NCI-H526 treated with DMSO at 0.1 percent for 48 hours (cell line): Measurements from ENCODE around the gene SCARB1.

ENCODE experiments used
- DNase-seq: peaks from one replicate; lab custom pipeline; 2025; lab: John Stamatoyannopoulos, UW

The SCARB1 gene

GRCh38 chr12:124774462-124775167 is 89.0 kb downstream of the SCARB1 start:
- no peak for DNase-seq

GRCh38 chr12:124774054-124774461 is 89.6 kb downstream of the SCARB1 start:
- DNase-seq, result no peak

GRCh38 chr12:124772289-124773170 is 91.1 kb downstream of the SCARB1 start:
- no peak for DNase-seq

GRCh38 chr12:124771462-124772288 is 92.0 kb downstream of the SCARB1 start:
- peak; percentile 22 for DNase-seq

- no peak for DNase-seq
Observed at GRCh38 chr12:124770728-124771127, 92.9 kb downstream of the SCARB1 start.

- DNase-seq, result no peak
Observed at GRCh38 chr12:124769881-124770512, 93.7 kb downstream of the SCARB1 start.

GRCh38 chr12:124769163-124769530 is 94.5 kb downstream of the SCARB1 start:
- no peak for DNase-seq

- DNase-seq, result no peak
Observed at GRCh38 chr12:124768452-124769162, 95.1 kb downstream of the SCARB1 start.

GRCh38 chr12:124767066-124767821 is 96.4 kb downstream of the SCARB1 start:
- peak; percentile 8 for DNase-seq

GRCh38 chr12:124766727-124767065 is 97.0 kb downstream of the SCARB1 start:
- DNase-seq, result no peak

- no peak for DNase-seq
Observed at GRCh38 chr12:124765581-124766489, 97.8 kb downstream of the SCARB1 start.

GRCh38 chr12:124764870-124765580 is 98.6 kb downstream of the SCARB1 start:
- no peak for DNase-seq

GRCh38 chr12:124764451-124764850 is 99.2 kb downstream of the SCARB1 start:
- DNase-seq, result no peak

GRCh38 chr12:124763594-124763979 is 100.1 kb downstream of the SCARB1 start:
- DNase-seq, result no peak

- DNase-seq, result no peak
Observed at GRCh38 chr12:124762791-124763593, 100.7 kb downstream of the SCARB1 start.

GRCh38 chr12:124762384-124762783 is 101.3 kb downstream of the SCARB1 start:
- no peak for DNase-seq

- no peak for DNase-seq
Observed at GRCh38 chr12:124761871-124762270, 101.8 kb downstream of the SCARB1 start.

- DNase-seq, result no peak
Observed at GRCh38 chr12:124761056-124761455, 102.6 kb downstream of the SCARB1 start.
